Measurements from ENCODE around the gene PKNOX2.
"Not testable (repeated sequence)": the region's sequence is repeated elsewhere in the genome, so short reads cannot be mapped to it uniquely, and the experiment has no call there.

Gene PKNOX2

DNA sequence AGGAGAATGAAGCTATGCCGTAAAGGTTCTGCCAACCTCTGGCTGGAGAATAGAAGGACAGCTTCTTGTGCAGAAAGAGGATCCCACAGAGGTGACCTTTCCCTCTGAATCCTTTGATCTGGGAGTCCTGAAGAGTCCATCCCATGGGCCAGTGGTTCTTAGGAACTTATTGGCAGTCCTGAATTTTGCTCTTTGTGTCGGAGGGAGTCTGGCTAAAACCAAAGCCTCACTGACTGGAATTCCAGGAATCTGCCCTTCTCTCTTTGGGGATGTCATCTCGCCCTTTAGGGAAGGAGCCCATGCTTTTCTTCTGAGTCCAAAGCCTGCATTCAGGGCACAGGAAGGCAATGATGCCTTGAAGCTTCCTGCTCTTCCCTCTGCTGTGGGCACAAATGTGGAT is 45.5 kb downstream of the PKNOX2 start:
- DNase-seq: no peak

- DNase-seq: no peak
Measured at GRCh38 chr11:125211191-125211947, 46.8 kb downstream of the PKNOX2 start.

DNA sequence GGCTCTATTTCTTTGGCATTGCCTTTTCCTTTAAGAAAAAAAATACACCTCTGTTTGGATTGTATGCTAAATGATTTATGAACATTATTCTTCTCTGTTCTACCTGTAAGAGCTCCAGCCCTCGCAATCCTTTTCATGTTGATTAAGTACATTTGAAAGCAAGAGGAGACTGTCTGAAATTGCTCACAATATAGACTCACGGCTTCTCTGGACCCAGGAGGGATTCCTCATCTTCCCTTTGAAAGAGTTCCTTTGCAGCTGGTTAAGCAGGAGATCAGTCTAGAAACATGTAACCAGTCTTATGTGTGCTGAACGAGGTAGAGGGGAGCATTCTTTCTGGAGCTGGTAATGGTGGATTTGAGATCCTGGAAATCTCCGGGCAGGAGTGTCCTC is 47.4 kb downstream of the PKNOX2 start:
- no peak for DNase-seq

- DNase-seq: no peak
Measured at GRCh38 chr11:125214601-125215565, 50.3 kb downstream of the PKNOX2 start.

DNA sequence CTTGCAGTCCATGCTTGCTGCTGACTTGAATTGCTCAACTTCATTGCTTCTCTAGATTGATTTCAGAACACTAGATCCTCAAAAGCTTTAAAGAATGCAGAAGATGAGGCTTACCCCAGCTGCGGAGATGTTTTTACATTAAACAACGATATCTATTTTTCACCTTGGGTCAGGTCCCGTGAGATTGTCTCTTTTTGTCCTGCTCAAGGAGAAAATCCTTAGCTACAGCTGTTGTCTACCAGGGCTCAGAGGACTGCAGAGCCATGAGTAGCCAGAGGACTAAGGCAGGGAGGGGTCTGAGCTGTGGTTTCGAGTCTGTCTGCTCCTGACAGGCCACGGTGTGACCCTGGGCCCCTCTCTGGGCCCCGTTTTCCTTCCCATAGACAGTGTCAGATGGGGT is 51.4 kb downstream of the PKNOX2 start:
- DNase-seq: no peak

- no peak for DNase-seq
Measured at GRCh38 chr11:125218336-125218735, 53.8 kb downstream of the PKNOX2 start.

DNA sequence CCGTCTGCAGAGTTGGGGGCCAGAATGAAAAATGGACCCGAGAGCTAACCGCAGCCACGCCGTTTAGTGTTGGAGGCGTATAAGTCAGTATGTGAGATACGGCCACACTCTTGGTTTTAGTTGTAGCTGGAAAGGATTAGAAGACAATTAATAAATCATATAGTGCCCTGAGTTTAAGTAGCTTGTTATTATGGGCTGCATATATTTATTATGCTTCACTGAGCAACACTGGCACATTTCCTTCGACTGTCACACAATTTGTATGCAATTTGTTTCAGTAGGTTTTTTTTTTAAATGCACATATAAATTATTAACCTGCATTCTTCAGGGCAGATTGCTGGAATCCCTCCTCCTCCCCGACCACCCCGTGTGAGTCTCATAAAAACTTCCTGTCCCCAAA is 56.9 kb downstream of the PKNOX2 start:
- DNase-seq: no peak

DNA sequence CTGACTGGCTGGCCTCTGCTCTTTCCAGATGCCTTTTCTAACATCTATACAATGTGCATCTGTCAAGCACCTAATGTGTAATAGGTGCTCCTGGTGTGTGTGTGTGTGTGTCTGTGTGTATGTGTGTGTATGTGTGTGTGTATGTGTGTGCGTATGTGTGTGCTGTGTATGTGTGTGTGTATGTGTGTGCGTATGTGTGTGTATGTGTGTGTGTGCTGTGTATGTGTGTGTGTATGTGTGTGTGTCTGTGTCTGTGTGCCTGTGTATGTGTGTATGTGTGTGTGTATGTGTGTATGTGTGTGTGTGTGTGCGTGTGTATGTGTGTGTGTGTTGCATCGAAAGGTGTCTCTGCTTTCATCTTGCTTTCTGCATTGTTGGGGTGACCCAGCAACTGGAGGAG is 57.9 kb downstream of the PKNOX2 start:
- no peak for DNase-seq

GRCh38 chr11:125223161-125223560 is 58.6 kb downstream of the PKNOX2 start:
- DNase-seq: not testable (repeated sequence)

DNA sequence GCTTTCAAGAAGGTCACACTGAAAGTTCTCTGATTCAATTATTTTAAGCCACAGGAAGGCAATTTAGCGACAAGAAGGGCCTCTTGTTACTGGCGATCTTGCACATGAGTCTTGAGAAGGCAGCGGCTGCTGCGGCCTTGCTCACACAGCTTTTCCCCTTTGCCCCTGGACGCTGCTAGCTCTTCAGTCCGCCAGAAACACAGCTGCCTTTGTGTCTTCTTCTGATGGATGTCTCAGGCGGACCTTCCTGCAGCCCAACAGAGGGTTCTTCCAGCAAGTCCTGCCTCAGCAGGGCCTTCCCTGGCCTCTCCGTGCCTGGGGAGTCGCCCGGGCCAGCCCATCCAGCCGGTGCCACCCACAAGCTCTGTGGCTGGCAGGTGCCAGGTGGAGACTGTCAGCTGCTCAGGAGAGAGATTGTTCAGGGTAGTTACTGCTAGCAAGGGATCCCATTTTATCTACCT is 59.4 kb downstream of the PKNOX2 start:
- DNase-seq: no peak

DNA sequence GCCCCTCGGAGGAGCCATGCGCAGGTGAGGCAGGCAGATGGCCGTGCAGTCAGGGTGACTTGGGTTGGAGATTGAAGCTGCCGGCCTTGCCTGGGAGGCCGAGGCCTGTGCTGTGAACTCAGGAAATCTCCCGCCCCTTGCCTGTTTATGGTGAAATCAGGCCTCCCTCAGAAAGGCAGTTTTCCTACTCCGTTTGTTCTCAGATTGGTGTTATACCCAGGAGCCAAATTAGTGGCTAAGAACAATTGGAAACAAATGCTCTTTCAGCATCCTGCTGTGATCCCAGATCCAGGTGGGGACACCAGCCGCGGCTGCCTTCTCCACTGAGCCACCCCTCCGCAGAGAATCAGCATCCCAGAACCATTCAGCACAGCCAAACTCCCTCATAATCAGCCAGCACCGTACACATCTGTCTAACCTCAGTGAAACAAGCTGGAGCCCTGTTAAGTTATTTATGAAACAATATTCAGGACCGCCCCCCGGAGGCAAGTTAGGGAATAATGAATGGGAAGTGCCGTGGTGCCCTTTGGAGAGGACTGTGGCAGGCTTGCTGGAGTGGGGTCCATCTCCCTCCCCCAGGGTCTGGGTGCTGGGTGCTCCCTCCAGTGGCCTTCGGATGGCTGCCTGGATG is 60.0 kb downstream of the PKNOX2 start:
- DNase-seq: no peak

DNA sequence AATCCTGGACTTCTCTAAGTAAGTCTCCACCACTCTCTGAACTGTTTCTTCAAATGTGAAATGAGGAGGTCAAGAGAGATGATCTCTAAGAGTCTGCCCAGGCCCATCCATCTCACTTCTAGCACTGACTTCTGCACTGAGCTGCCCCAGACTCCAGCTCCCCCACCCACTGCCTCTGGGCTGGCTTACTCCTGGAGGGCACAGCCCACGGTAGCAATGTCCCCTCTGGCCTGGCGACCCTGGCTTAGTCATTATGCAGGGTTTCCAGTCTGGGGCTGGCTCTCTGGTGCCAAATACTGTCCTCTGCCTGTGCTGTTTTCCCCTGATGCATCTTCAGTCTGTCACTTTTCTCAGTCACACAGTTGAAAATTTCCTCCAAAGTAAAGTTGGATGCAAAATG is 60.9 kb downstream of the PKNOX2 start:
- DNase-seq: no peak

- no peak for DNase-seq
Measured at GRCh38 chr11:125226031-125226430, 61.5 kb downstream of the PKNOX2 start.

DNA sequence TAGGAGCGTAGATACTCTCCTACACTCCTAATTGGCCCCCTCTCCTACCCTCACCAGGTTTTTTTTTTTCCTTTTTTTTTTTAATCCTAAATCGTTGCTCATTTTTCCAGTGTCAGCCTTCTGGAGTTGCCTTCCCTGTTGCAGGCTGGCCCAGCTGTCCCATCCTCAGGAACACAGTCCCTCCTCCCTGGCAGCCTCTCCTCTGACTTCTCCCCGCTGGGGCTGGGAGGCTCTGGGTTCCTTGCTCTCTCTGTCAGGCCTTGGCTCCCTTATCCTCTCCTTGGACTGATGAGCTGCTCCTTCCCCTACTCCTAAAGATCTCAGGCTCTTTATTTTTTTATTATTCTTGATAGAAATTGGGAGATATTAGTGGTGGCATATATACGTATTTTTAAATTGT is 62.2 kb downstream of the PKNOX2 start:
- no peak for DNase-seq

DNA sequence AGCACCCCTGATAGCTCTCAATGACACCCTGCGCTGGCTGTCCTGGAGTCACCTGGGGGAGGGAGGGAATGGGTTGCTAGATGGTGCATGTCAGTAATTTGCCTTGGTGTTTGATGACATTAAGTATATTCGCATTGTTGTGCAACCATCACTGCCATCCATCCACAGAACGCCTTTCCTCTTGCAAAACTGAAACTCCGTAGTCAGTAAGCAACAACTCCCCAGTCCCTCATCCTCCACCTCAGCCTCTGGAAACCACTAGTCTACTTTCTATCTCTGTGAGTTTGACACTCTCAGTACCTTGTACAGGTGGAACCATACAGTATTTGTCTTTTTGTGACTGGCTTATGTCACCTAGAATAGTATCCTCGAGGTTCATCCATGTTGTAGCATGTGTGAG is 62.6 kb downstream of the PKNOX2 start:
- no peak for DNase-seq

DNA sequence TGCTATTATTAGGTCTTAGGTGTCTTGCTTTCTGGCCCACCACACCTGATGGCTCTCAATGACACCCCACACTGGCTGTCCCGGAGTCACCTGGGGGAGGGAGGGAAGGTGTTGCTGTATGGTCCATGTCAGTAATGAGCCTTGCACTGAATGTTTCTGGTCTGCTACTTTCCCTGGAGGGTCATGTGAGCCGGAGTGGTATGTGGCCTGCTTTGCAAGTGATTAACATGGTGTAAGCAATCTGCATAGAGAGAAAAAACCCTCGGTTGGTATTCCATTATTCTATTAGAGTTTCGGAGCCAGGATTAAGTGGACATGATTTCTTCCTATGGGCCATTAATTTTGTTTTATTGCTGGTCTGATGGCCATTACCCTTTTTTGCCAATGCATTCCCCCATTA is 63.9 kb downstream of the PKNOX2 start:
- DNase-seq: no peak

GRCh38 chr11:125228993-125229392 is 64.4 kb downstream of the PKNOX2 start:
- no peak for DNase-seq

GRCh38 chr11:125229916-125230315 is 65.4 kb downstream of the PKNOX2 start:
- DNase-seq: no peak

DNA sequence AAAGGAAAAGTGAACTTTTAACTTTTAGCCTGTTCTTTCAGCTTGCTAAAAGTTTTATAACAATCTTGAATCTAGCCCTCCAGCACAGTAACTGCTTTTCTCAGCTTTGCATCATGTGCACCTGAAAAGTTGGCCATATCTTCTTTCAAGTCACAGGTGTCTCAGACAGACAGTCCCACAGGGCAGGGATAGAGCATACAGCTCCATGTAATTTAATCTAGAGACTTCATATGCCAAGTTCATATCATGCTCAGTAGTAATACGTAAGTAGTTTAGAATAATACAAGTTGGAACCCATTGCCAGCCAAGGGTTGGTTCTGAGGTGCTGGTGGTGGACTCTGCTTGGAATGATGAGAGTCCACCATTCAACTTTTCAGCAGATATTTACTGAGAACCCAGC is 68.6 kb downstream of the PKNOX2 start:
- DNase-seq: no peak

GRCh38 chr11:125233736-125234275 is 69.3 kb downstream of the PKNOX2 start:
- no peak for DNase-seq

GRCh38 chr11:125235071-125235471 is 70.5 kb downstream of the PKNOX2 start:
- DNase-seq: no peak

GRCh38 chr11:125236072-125236825 is 71.7 kb downstream of the PKNOX2 start:
- DNase-seq: no peak
